Measurements from ENCODE around the gene COX10.

The COX10 gene

DNA sequence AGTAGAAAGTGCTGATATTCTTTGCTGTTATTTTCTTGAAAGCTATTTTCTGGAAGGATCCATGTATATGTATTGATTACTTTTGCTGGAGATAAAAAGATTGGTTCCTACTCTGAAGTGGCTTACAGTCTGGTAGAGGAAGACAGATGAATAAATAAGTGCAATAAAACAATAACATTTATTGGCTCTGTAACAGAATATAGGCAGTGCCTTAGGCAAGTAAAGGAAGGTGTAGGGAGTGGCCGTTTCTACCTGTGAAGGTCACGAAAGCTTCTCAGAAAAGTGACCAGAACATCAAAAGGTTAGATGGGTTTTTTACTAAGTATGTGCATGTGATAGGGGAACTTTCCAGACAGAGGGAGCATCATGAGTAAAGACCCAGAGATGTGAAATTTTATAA lies 43.1 kb downstream of the COX10 start:
- no peak for ATAC-seq
- TF ChIP-seq ZNF565 (CRISPR knock-in tag; conservative IDR thresholded peaks at IDR 0.05; ENCODE audit: low read depth) = no peak
- no peak for TF ChIP-seq TOX (CRISPR knock-in tag; IDR thresholded peaks at IDR 0.05; ENCODE audit: borderline replicate concordance)
- TF ChIP-seq, protein P1, sequence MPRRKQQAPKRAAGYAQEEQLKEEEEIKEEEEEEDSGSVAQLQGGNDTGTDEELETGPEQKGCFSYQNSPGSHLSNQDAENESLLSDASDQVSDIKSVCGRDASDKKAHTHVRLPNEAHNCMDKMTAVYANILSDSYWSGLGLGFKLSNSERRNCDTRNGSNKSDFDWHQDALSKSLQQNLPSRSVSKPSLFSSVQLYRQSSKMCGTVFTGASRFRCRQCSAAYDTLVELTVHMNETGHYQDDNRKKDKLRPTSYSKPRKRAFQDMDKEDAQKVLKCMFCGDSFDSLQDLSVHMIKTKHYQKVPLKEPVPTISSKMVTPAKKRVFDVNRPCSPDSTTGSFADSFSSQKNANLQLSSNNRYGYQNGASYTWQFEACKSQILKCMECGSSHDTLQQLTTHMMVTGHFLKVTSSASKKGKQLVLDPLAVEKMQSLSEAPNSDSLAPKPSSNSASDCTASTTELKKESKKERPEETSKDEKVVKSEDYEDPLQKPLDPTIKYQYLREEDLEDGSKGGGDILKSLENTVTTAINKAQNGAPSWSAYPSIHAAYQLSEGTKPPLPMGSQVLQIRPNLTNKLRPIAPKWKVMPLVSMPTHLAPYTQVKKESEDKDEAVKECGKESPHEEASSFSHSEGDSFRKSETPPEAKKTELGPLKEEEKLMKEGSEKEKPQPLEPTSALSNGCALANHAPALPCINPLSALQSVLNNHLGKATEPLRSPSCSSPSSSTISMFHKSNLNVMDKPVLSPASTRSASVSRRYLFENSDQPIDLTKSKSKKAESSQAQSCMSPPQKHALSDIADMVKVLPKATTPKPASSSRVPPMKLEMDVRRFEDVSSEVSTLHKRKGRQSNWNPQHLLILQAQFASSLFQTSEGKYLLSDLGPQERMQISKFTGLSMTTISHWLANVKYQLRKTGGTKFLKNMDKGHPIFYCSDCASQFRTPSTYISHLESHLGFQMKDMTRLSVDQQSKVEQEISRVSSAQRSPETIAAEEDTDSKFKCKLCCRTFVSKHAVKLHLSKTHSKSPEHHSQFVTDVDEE (CRISPR knock-in tag; IDR thresholded peaks at IDR 0.05) = no peak
- no peak for TF ChIP-seq PPARA (CRISPR knock-in tag; IDR thresholded peaks at IDR 0.05; ENCODE audit: borderline replicate concordance)

DNA sequence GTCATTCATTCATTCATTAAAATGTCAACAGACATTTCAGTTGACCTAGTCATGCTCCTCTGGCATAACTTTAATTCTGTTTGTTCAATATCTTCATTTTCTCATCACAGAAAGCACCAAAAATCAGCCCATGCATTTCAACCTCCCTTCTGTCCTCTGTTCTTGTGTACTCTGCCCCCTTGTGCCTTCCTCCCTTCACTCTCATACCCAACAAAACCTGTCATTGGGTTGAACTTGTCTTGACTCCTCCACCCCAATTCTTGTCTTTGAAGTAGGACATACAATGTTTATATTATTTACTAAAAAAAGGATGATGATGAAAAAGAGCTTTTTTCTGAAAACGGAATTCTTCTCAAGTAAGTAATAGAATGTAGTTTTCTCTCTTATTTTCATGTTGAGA lies 43.8 kb downstream of the COX10 start:
- TF ChIP-seq, protein P2, sequence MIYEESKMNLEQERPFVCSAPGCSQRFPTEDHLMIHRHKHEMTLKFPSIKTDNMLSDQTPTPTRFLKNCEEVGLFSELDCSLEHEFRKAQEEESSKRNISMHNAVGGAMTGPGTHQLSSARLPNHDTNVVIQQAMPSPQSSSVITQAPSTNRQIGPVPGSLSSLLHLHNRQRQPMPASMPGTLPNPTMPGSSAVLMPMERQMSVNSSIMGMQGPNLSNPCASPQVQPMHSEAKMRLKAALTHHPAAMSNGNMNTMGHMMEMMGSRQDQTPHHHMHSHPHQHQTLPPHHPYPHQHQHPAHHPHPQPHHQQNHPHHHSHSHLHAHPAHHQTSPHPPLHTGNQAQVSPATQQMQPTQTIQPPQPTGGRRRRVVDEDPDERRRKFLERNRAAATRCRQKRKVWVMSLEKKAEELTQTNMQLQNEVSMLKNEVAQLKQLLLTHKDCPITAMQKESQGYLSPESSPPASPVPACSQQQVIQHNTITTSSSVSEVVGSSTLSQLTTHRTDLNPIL (CRISPR knock-in tag; IDR thresholded peaks at IDR 0.05; ENCODE audit: low read depth) = no peak
- no peak for TF ChIP-seq OSR1 (CRISPR knock-in tag; IDR thresholded peaks at IDR 0.05)
- TF ChIP-seq, protein P3, sequence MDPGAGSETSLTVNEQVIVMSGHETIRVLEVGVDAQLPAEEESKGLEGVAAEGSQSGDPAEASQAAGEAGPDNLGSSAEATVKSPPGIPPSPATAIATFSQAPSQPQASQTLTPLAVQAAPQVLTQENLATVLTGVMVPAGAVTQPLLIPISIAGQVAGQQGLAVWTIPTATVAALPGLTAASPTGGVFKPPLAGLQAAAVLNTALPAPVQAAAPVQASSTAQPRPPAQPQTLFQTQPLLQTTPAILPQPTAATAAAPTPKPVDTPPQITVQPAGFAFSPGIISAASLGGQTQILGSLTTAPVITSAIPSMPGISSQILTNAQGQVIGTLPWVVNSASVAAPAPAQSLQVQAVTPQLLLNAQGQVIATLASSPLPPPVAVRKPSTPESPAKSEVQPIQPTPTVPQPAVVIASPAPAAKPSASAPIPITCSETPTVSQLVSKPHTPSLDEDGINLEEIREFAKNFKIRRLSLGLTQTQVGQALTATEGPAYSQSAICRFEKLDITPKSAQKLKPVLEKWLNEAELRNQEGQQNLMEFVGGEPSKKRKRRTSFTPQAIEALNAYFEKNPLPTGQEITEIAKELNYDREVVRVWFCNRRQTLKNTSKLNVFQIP (CRISPR knock-in tag; IDR thresholded peaks at IDR 0.05; ENCODE audit: borderline replicate concordance, low read depth) = no peak
- TF ChIP-seq ESRRG (CRISPR knock-in tag; IDR thresholded peaks at IDR 0.05) = no peak
- TF ChIP-seq SNAI2 (CRISPR knock-in tag; IDR thresholded peaks at IDR 0.05) = no peak
- no peak for TF ChIP-seq ZFP3 (CRISPR knock-in tag; IDR thresholded peaks at IDR 0.05)
- TF ChIP-seq ISL1 (CRISPR knock-in tag; IDR thresholded peaks at IDR 0.05) = no peak
- no peak for TF ChIP-seq TCF4 (CRISPR knock-in tag; IDR thresholded peaks at IDR 0.05; ENCODE audit: borderline replicate concordance)
- TF ChIP-seq ZC3H10 (CRISPR knock-in tag; IDR thresholded peaks at IDR 0.05) = no peak
- TF ChIP-seq BACH2 (CRISPR knock-in tag; IDR thresholded peaks at IDR 0.05; ENCODE audit: borderline replicate concordance) = no peak
- no peak for TF ChIP-seq ZNF8 (CRISPR knock-in tag; IDR thresholded peaks at IDR 0.05)
- TF ChIP-seq, protein P4, sequence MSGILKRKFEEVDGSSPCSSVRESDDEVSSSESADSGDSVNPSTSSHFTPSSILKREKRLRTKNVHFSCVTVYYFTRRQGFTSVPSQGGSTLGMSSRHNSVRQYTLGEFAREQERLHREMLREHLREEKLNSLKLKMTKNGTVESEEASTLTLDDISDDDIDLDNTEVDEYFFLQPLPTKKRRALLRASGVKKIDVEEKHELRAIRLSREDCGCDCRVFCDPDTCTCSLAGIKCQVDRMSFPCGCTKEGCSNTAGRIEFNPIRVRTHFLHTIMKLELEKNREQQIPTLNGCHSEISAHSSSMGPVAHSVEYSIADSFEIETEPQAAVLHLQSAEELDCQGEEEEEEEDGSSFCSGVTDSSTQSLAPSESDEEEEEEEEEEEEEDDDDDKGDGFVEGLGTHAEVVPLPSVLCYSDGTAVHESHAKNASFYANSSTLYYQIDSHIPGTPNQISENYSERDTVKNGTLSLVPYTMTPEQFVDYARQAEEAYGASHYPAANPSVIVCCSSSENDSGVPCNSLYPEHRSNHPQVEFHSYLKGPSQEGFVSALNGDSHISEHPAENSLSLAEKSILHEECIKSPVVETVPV (CRISPR knock-in tag; IDR thresholded peaks at IDR 0.05) = no peak
- no peak for TF ChIP-seq GLIS3 (CRISPR knock-in tag; IDR thresholded peaks at IDR 0.05)
- TF ChIP-seq, protein P5, sequence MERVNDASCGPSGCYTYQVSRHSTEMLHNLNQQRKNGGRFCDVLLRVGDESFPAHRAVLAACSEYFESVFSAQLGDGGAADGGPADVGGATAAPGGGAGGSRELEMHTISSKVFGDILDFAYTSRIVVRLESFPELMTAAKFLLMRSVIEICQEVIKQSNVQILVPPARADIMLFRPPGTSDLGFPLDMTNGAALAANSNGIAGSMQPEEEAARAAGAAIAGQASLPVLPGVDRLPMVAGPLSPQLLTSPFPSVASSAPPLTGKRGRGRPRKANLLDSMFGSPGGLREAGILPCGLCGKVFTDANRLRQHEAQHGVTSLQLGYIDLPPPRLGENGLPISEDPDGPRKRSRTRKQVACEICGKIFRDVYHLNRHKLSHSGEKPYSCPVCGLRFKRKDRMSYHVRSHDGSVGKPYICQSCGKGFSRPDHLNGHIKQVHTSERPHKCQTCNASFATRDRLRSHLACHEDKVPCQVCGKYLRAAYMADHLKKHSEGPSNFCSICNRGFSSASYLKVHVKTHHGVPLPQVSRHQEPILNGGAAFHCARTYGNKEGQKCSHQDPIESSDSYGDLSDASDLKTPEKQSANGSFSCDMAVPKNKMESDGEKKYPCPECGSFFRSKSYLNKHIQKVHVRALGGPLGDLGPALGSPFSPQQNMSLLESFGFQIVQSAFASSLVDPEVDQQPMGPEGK (CRISPR knock-in tag; IDR thresholded peaks at IDR 0.05; ENCODE audit: borderline replicate concordance) = no peak
- no peak for TF ChIP-seq CSDC2 (CRISPR knock-in tag; IDR thresholded peaks at IDR 0.05)
- ATAC-seq = no peak

DNA sequence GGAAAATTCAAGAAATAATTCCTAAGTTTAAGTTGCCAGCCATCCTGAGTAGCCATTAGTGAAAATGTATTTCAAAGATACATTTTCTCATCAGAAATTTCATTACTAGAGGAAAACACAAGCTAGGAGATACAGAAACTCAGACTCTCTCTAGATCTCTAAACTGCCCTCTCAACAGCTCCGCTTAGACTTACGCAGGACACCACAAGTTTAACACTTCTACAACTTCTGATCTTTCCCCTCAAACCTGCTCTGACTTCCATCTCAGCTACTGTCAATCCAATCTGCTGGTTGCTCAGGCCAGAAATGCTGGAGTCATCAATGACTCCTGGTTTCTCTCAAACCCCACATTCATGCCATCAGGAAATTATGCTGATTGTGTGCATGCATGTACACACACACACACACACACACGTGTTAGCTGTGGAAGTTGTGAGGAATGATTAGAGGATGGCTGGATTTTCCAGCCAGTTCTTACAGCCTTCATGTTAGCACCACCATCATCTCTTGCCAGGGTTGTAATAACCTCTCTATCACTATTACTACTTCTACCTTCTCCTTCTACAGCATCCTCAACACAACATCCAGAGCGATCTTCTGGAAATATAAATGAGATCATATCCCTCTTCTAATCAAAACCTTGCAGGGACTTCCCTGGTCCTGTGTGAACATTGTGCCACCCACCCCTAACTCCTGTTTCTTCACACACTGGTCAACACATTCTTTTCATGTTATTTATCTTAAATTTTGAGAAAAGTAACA lies 47.1 kb downstream of the COX10 start:
- ATAC-seq = no peak
- TF ChIP-seq GLIS3 (CRISPR knock-in tag; IDR thresholded peaks at IDR 0.05) (no peak), ARNTL (CRISPR knock-in tag; IDR thresholded peaks at IDR 0.05; ENCODE audit: borderline replicate concordance, low read depth) (no peak), ESRRG (CRISPR knock-in tag; IDR thresholded peaks at IDR 0.05) (no peak), OSR1 (CRISPR knock-in tag; IDR thresholded peaks at IDR 0.05) (no peak), SNAI2 (CRISPR knock-in tag; IDR thresholded peaks at IDR 0.05) (no peak), RARB (CRISPR knock-in tag; IDR thresholded peaks at IDR 0.05) (no peak), TCF4 (CRISPR knock-in tag; IDR thresholded peaks at IDR 0.05; ENCODE audit: borderline replicate concordance) (no peak), ZFP3 (CRISPR knock-in tag; IDR thresholded peaks at IDR 0.05) (no peak), CSDC2 (CRISPR knock-in tag; IDR thresholded peaks at IDR 0.05) (no peak), PPARA (CRISPR knock-in tag; IDR thresholded peaks at IDR 0.05; ENCODE audit: borderline replicate concordance) (no peak), TOX (CRISPR knock-in tag; IDR thresholded peaks at IDR 0.05; ENCODE audit: borderline replicate concordance) (no peak), ZFP30 (CRISPR knock-in tag; IDR thresholded peaks at IDR 0.05) (no peak), ZNF565 (CRISPR knock-in tag; conservative IDR thresholded peaks at IDR 0.05; ENCODE audit: low read depth) (no peak)
- TF ChIP-seq, protein P4 (CRISPR knock-in tag; IDR thresholded peaks at IDR 0.05) = no peak
- TF ChIP-seq, protein P2 (CRISPR knock-in tag; IDR thresholded peaks at IDR 0.05; ENCODE audit: low read depth) = no peak
- TF ChIP-seq, protein P3 (CRISPR knock-in tag; IDR thresholded peaks at IDR 0.05; ENCODE audit: borderline replicate concordance, low read depth) = no peak
